Fibroblast of lung (primary cell): ENCODE measurements around the gene FPR1. TPM values are rescaled to one million over a fixed set of nuclear protein-coding genes. Genes with fewer than 3 reads are reported as not detected.

Experiments
- DNase-seq, 2 donors: peaks; one replicate each; pipeline versions ENCODE4 v3.0.0 to v3.0.0-alpha.2; 2010; ENCODE audit warnings: low read depth in 2 of 2
- H2AFZ ChIP-seq: 2 replicates; pipeline ENCODE4 v1.5.1; 2012; ENCODE audit warnings: low read length, control low read depth, inconsistent platforms
- H3K27ac ChIP-seq: 2 replicates; pipeline ENCODE4 v1.5.1; 2011; ENCODE audit warnings: low read length, control low read depth; ENCODE audit not compliant: insufficient read depth
- H3K27me3 ChIP-seq: 2 replicates; pipeline ENCODE4 v1.5.1; 2011; ENCODE audit warnings: mild to moderate bottlenecking, low read length; ENCODE audit not compliant: control insufficient read depth, insufficient read depth
- H3K36me3 ChIP-seq: 2 replicates; pipeline ENCODE4 v1.5.1; 2011; ENCODE audit warnings: low read length; ENCODE audit not compliant: control insufficient read depth, insufficient read depth
- H3K4me1 ChIP-seq: 2 replicates; pipeline ENCODE4 v1.5.1; 2011; ENCODE audit warnings: low read length; ENCODE audit not compliant: control insufficient read depth, insufficient read depth; ENCODE audit errors: extremely low read depth
- H3K4me2 ChIP-seq: 2 replicates; pipeline ENCODE4 v1.5.1; 2011; ENCODE audit warnings: low read length, control low read depth; ENCODE audit not compliant: insufficient read depth; ENCODE audit errors: extremely low read depth
- H3K4me3 ChIP-seq, 4 experiments: fragments of 200-600 bp in 1 of 4; sonication (generic) in 1 of 4; replicated peaks in 1 of 4; 2 replicates each; pipeline ENCODE4 v1.5.1; 2011 to 2016; ENCODE audit warnings: low read length in 4 of 4, low read depth in 3 of 4, mild to moderate bottlenecking in 3 of 4, control low read depth in 2 of 4, inconsistent platforms in 1 of 4, mixed read lengths in 1 of 4; ENCODE audit not compliant: insufficient read depth in 1 of 4; ENCODE audit errors: control extremely low read depth in 1 of 4
- H3K79me2 ChIP-seq: 2 replicates; pipeline ENCODE4 v1.5.1; 2012; ENCODE audit warnings: mild to moderate bottlenecking, low read length, inconsistent platforms; ENCODE audit not compliant: control insufficient read depth, insufficient read depth
- H3K9ac ChIP-seq: 2 replicates; pipeline ENCODE4 v1.5.1; 2011; ENCODE audit warnings: mild to moderate bottlenecking, low read length, control low read depth; ENCODE audit not compliant: insufficient read depth
- H3K9me3 ChIP-seq: 2 replicates; pipeline ENCODE4 v1.5.1; 2012; ENCODE audit warnings: low read depth, low read length; ENCODE audit not compliant: control insufficient read depth, insufficient read depth
- H4K20me1 ChIP-seq: 2 replicates; pipeline ENCODE4 v1.5.1; 2011; ENCODE audit warnings: low read length; ENCODE audit not compliant: control insufficient read depth, insufficient read depth; ENCODE audit errors: extremely low read depth
- CTCF ChIP-seq, 2 donors: IDR thresholded peaks in 1 of 2; conservative IDR thresholded peaks in 1 of 2; 1 replicate in 1 of 2; 2 replicates in 1 of 2; pipeline ENCODE4 v1.5.1; 2011 to 2012; ENCODE audit warnings: low read length in 2 of 2, control low read depth in 1 of 2, inconsistent platforms in 1 of 2, low read depth in 1 of 2, mild to moderate bottlenecking in 1 of 2
- EZH2 ChIP-seq: IDR thresholded peaks from 2 replicates; pipeline ENCODE4 v1.5.1; 2012; ENCODE audit warnings: low read length, control low read depth, mild to moderate bottlenecking; ENCODE audit errors: missing control alignments
- polyA minus RNA-seq: library from RNA; depleted of rRNA, polyadenylated mRNA; stranded (reverse); fragments of >200 nt; gene quantifications from 2 replicates; pipeline ENCODE4 v1.2.3, GENCODE V29; 2011; ENCODE audit warnings: low replicate concordance
- polyA plus RNA-seq, 2 donors: library from polyadenylated mRNA; depleted of rRNA in 1 of 2; stranded (reverse) in 1 of 2; unstranded in 1 of 2; fragments of >200 nt; gene quantifications; 2 replicates each; pipeline ENCODE4 v1.2.1, GENCODE V29; 2011 to 2012; ENCODE audit warnings: missing spikeins in 1 of 2
- total RNA-seq: library from RNA; depleted of rRNA; stranded (reverse); fragments of >200 nt; gene quantifications from 2 replicates; pipeline ENCODE4 v1.2.1, GENCODE V29; 2014

The FPR1 gene
- total RNA-seq (not detected in 2 replicates), polyA plus RNA-seq (0.14 TPM in 1 of 2 replicates, not detected in the other), polyA minus RNA-seq (not detected in 2 replicates)
- not detected in 2 replicates for polyA plus RNA-seq (2012)

GRCh38 chr19:51751655-51752054 lies at the start of gene FPR1:
FPR1 (minus strand) TSS chr19:51751878; CDS start chr19:51746994, 4,884 bp downstream.
- no peaks in the 10 kb centered on the region for H3K79me2 ChIP-seq
- H3K4me1 ChIP-seq = no peaks in the 10 kb centered on the region
- no peak within 1 kb of the TSS for H3K4me3 ChIP-seq
- no peaks in the 10 kb centered on the region for H3K27me3 ChIP-seq
- H3K27ac ChIP-seq = no peak within 1 kb of the TSS
- no peak within 1 kb of the TSS for H3K9ac ChIP-seq
- no peaks in the 10 kb centered on the region for H3K36me3 ChIP-seq
- DNase-seq = peak in 1 of 2 donors; percentile 53
- H3K9me3 ChIP-seq = no peaks in the 10 kb centered on the region
- no peak within 1 kb of the TSS for H3K4me2 ChIP-seq
- no peak within 1 kb of the TSS for H2AFZ ChIP-seq
- TF ChIP-seq CTCF (conservative IDR thresholded peaks at IDR 0.05 in 1 of 2, IDR thresholded peaks at IDR 0.05 in 1 of 2; ENCODE audit: low read depth in 1 of 2, low read length in 2 of 2) (no peak), EZH2 (no peak)
- H4K20me1 ChIP-seq = no peaks in the 10 kb centered on the region

GRCh38 chr19:51800473-51801244 lies 49.0 kb upstream of the FPR1 start:
- H4K20me1 ChIP-seq = no peaks in the 10 kb centered on the region
- no peaks in the 10 kb centered on the region for H3K9me3 ChIP-seq
- no peak overlapping the region for H3K4me2 ChIP-seq
- peak; percentile 68 to 85 for DNase-seq
- H3K27me3 ChIP-seq = no peaks in the 10 kb centered on the region
- H3K36me3 ChIP-seq = no peaks in the 10 kb centered on the region
- H3K79me2 ChIP-seq = no peaks in the 10 kb centered on the region
- TF ChIP-seq EZH2 (no peak), CTCF (conservative IDR thresholded peaks at IDR 0.05 in 1 of 2, IDR thresholded peaks at IDR 0.05 in 1 of 2; ENCODE audit: low read depth in 1 of 2, low read length in 2 of 2) (no peak)
- H3K4me1 ChIP-seq = peaks cover 5% of the 10 kb centered on the region
- no peak overlapping the region for H2AFZ ChIP-seq
- H3K27ac ChIP-seq = peak overlapping the region; percentile 65
- no peak overlapping the region for H3K4me3 ChIP-seq
- no peak overlapping the region for H3K9ac ChIP-seq

- no peak overlapping the region for H2AFZ ChIP-seq
- peak overlapping the region; percentile 65 for H3K27ac ChIP-seq
- TF ChIP-seq CTCF (conservative IDR thresholded peaks at IDR 0.05 in 1 of 2, IDR thresholded peaks at IDR 0.05 in 1 of 2; ENCODE audit: low read depth in 1 of 2, low read length in 2 of 2) = no peak
- no peak for TF ChIP-seq EZH2
Measured at GRCh38 chr19:51799774-51800472, 48.2 kb upstream of the FPR1 start.

More at GRCh38 chr19:51799774-51800472, 48.2 kb upstream of the FPR1 start:
- no peak overlapping the region for H3K4me3 ChIP-seq
- peak overlapping the region; percentile 23 for H3K4me2 ChIP-seq
- H3K9me3 ChIP-seq = no peaks in the 10 kb centered on the region
- H3K27me3 ChIP-seq = no peaks in the 10 kb centered on the region
- H3K9ac ChIP-seq = no peak overlapping the region
- DNase-seq = no peak
- H3K79me2 ChIP-seq = no peaks in the 10 kb centered on the region
- no peaks in the 10 kb centered on the region for H4K20me1 ChIP-seq
- no peaks in the 10 kb centered on the region for H3K36me3 ChIP-seq
- H3K4me1 ChIP-seq = peaks cover 5% of the 10 kb centered on the region
